ENCODE results near the gene RAX.

DNA sequence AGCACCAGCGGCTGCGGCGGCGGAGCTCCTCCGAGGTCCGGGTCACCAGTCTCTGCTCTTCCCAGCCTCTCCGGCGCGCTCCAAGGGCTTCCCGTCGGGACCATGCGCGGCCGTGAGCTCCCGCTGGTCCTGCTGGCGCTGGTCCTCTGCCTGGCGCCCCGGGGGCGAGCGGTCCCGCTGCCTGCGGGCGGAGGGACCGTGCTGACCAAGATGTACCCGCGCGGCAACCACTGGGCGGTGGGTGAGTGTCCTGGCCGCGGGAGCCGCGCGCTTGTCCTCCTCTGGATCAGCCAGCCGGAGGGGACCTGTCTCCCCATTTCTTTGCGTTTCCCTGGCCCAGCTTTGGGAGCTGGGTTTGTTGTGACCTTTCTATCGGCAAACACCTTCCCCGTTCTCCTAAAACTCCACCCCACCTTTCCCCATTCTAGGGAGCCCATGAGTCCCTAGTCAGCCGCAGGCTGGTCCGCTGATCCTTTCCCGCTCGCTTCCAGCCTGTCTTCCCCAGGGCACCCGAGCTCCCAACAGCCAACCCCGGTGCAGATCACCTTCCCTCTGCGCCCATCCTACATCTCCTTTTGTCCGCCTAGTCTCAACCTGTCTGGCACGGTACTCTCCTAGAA, 53.0 kb downstream of the RAX start:
- TF ChIP-seq POLR2AphosphoS5 (IDR thresholded peaks at IDR 0.05) (no peak), POLR2A (IDR thresholded peaks at IDR 0.05) (no peak), CTCF (IDR thresholded peaks at IDR 0.05) (no peak)
